Mesothelial cell of epicardium (in vitro differentiated cells): Measurements from ENCODE around the gene PROZ. TPM values are rescaled to one million over a fixed set of nuclear protein-coding genes. Genes with fewer than 3 reads are reported as not detected.
A peak's percentile ranks its signal among the peaks of the same experiment; 100 is the strongest.

Experiments
- DNase-seq, 2 experiments: peaks; one replicate each; pipeline ENCODE4 v3.0.0; 2021; ENCODE audit warnings: low spot score in 2 of 2; ENCODE audit not compliant: unreplicated experiment in 2 of 2
- H3K27ac Mint-ChIP-seq: 2 replicates; pipeline ENCODE4 v1.8.0; 2021; ENCODE audit warnings: mixed read lengths
- H3K27me3 Mint-ChIP-seq: 2 replicates; pipeline ENCODE4 v1.8.0; 2021; ENCODE audit warnings: low read depth, mixed read lengths
- H3K36me3 Mint-ChIP-seq: 2 replicates; pipeline ENCODE4 v1.8.0; 2021; ENCODE audit warnings: mixed read lengths
- H3K4me1 Mint-ChIP-seq: 2 replicates; pipeline ENCODE4 v1.8.0; 2021; ENCODE audit warnings: mixed read lengths
- H3K4me3 Mint-ChIP-seq: 2 replicates; pipeline ENCODE4 v1.8.0; 2021; ENCODE audit warnings: mild to moderate bottlenecking, moderate library complexity, mixed read lengths
- H3K9me3 Mint-ChIP-seq: 2 replicates; pipeline ENCODE4 v1.8.0; 2021; ENCODE audit warnings: mixed read lengths
- CTCF ChIP-seq: fragments of 200-600 bp; sonication (generic); IDR thresholded peaks from one replicate; pipeline ENCODE4 v1.5.0; 2021; ENCODE audit warnings: antibody characterized with exemption; ENCODE audit not compliant: unreplicated experiment
- total RNA-seq: library from RNA; stranded (reverse); gene quantifications from 3 replicates; pipeline ENCODE4 v1.2.1, GENCODE V29; 2021

PROZ gene
- total RNA-seq, 1 donor from 2014 or later: not detected

GRCh38 chr13:113129480-113129879 is 29.0 kb upstream of the PROZ start:
- Mint-ChIP-seq H3K9me3 (no peaks in the 10 kb centered on the region), H3K27me3 (peaks cover 37% of the 10 kb centered on the region), H3K4me1 (peaks cover 7% of the 10 kb centered on the region), H3K27ac (no peak overlapping the region), H3K36me3 (no peaks in the 10 kb centered on the region), H3K4me3 (no peak overlapping the region)
- no peak for DNase-seq
- TF ChIP-seq CTCF: no peak

DNA sequence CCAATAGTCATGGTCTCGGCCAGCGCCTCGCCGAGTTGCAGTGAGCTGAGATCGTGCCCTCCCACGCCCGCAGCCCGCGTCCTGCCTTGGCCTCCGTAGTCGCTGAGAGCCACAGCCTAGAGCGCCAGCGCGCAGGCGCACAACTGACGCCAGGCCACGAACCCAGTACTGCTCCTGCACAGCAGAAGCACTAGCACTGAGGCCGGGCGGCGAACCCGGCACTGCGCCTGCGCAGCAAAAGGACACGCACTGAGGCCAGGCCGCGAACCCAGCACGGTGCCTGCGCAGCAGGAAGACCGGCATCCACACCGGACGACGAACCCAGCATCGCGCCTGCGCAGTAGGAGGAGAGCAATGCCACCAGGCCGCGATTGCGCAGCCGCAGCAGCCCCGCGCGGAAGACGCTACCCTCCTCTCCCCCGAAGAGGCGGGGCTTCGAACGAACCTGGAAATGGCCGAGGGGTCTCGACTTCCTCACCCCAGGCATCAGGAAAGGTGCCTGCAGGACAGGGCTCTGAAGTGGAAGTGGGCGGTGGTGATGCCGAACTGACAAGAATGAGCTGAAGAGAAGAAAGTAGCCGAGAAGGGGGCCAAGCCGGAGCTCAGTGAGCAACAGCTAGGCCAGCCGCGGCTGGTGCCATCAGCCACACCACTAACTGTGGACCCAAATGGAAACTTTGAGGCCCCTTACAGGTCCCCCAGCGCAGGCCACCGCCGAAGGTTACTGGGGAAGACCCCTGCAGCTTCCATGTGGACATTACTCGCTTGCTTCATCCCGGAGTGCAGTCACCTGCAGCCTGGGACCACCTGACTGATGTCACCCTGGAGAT is 28.3 kb upstream of the PROZ start:
- no peaks in the 10 kb centered on the region for H3K9me3 Mint-ChIP-seq
- no peak overlapping the region for H3K4me3 Mint-ChIP-seq
- no peak for TF ChIP-seq CTCF
- no peak overlapping the region for H3K27ac Mint-ChIP-seq
- peaks cover 37% of the 10 kb centered on the region for H3K27me3 Mint-ChIP-seq
- peaks cover 7% of the 10 kb centered on the region for H3K4me1 Mint-ChIP-seq
- peak; percentile 17 to 28 for DNase-seq
- no peaks in the 10 kb centered on the region for H3K36me3 Mint-ChIP-seq

- no peak for TF ChIP-seq CTCF
- no peaks in the 10 kb centered on the region for H3K36me3 Mint-ChIP-seq
- no peaks in the 10 kb centered on the region for H3K4me1 Mint-ChIP-seq
- no peak overlapping the region for H3K4me3 Mint-ChIP-seq
- DNase-seq: no peak
- no peaks in the 10 kb centered on the region for H3K9me3 Mint-ChIP-seq
- H3K27me3 Mint-ChIP-seq: peaks cover 42% of the 10 kb centered on the region
- H3K27ac Mint-ChIP-seq: no peak overlapping the region
These were observed 23.1 kb upstream of the PROZ start for GRCh38 chr13:113135281-113135760.

DNA sequence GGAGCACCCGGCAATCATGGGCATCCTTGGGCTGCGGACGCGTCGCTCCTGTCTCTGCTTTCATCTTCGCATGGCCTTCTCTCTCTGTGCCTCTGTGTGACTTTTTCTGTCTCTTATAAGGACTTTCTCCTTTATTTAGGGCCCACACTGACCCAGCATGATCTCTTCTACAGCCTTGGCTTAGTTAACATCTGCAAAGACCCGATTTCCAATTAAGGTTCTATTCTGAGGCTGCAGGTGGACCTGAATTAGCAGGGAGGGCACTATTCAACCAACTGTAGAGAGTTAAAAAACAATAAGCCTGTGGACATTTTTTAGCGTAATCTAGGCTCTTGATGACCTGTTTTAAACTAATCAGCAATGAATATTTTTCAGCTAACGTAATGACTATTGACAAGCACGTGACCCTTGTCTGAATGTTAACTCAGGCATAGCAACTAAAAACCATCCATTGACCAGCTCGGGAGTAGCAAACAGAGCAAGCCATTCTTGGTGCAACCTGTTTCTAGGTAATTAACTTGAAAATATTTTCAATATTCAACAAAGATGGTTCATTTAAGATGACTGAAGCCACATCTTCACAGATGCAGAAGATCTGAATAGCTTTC is 20.7 kb upstream of the PROZ start:
- no peak for TF ChIP-seq CTCF
- Mint-ChIP-seq H3K4me3 (no peak overlapping the region), H3K27ac (no peak overlapping the region), H3K9me3 (no peaks in the 10 kb centered on the region), H3K36me3 (no peaks in the 10 kb centered on the region), H3K27me3 (peaks cover 28% of the 10 kb centered on the region), H3K4me1 (no peaks in the 10 kb centered on the region)
- DNase-seq: no peak

DNA sequence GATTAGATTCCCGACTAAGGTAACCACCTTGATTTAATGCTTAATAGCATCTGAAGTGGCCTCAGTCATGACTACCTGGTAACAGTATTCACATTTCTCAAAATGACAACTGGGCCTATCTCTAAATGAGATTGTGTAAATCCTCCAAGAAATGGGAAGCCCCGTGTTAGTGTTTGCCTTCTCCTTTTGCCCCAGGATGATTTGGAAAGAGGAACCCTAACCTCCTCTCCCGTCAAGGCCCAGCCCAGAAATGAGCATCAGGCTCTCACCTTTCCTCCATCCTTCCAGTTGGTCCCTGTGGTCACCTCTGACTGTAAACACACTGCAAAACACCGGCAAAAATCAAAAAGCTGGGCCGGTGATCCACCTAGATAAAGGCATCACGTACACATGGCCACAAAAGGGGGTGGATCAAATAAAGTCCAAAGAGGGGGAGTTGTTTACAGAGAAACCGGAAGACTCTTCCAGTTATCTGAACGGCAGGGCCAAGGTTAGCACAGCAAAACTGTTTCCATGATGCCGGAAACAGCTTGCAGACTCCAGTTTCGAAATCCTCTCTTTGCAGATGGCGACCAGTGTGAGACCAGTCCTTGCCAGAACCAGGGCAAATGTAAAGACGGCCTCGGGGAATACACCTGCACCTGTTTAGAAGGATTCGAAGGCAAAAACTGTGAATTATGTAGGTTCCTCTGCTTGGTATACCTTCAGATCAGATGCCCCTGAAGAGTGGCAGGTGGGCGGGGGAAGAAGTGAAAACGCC is 19.5 kb upstream of the PROZ start:
- H3K27me3 Mint-ChIP-seq: peaks cover 17% of the 10 kb centered on the region
- H3K36me3 Mint-ChIP-seq: no peaks in the 10 kb centered on the region
- no peak for DNase-seq
- no peak overlapping the region for H3K4me3 Mint-ChIP-seq
- no peak for TF ChIP-seq CTCF
- no peaks in the 10 kb centered on the region for H3K4me1 Mint-ChIP-seq
- no peaks in the 10 kb centered on the region for H3K9me3 Mint-ChIP-seq
- H3K27ac Mint-ChIP-seq: no peak overlapping the region
